ENCODE results near the gene PKP2. TPM values are rescaled to one million over a fixed set of nuclear protein-coding genes. Genes with fewer than 3 reads are reported as not detected.

The PKP2 gene
- total RNA-seq, 2 experiments from 2014 or later, result 0.21 to 0.36 TPM

GRCh38 chr12:32843528-32844095 lies 53.0 kb downstream of the PKP2 start:
- Mint-ChIP-seq H3K4me3 (no peak overlapping the region), H3K4me1 (ENCODE audit: low read depth) (no peaks in the 10 kb centered on the region), H3K27me3 (no peaks in the 10 kb centered on the region), H3K27ac (no peak overlapping the region), H3K9me3 (no peaks in the 10 kb centered on the region), H3K36me3 (no peaks in the 10 kb centered on the region)
- intact Hi-C loops (cut with micrococcal nuclease), result no loop called here
- CTCF ChIA-PET, result no interaction called here
- no peak for DNase-seq
- POLR2A ChIA-PET, result no interaction called here

- ChIA-PET CTCF (no interaction called here), POLR2A (no interaction called here)
- Mint-ChIP-seq H3K36me3 (no peaks in the 10 kb centered on the region), H3K4me1 (ENCODE audit: low read depth) (no peaks in the 10 kb centered on the region), H3K27ac (no peak overlapping the region), H3K9me3 (no peaks in the 10 kb centered on the region), H3K27me3 (no peaks in the 10 kb centered on the region), H3K4me3 (no peak overlapping the region)
- DNase-seq, result no peak
- intact Hi-C loops (cut with micrococcal nuclease), result no loop called here
Observed at GRCh38 chr12:32841061-32841460, 55.5 kb downstream of the PKP2 start.

- Mint-ChIP-seq H3K27me3 (no peaks in the 10 kb centered on the region), H3K9me3 (no peaks in the 10 kb centered on the region), H3K4me3 (no peak overlapping the region), H3K4me1 (ENCODE audit: low read depth) (no peaks in the 10 kb centered on the region), H3K36me3 (no peaks in the 10 kb centered on the region), H3K27ac (no peak overlapping the region)
- intact Hi-C loops (cut with micrococcal nuclease), result no loop called here
- DNase-seq, result no peak
- ChIA-PET POLR2A (no interaction called here), CTCF (no interaction called here)
Observed at GRCh38 chr12:32839828-32840227, 56.7 kb downstream of the PKP2 start.

GRCh38 chr12:32837974-32838373 lies 58.6 kb downstream of the PKP2 start:
- CTCF ChIA-PET, result no interaction called here
- no peak overlapping the region for H3K27ac Mint-ChIP-seq
- H3K4me1 Mint-ChIP-seq (ENCODE audit: low read depth), result no peaks in the 10 kb centered on the region
- no peaks in the 10 kb centered on the region for H3K27me3 Mint-ChIP-seq
- H3K36me3 Mint-ChIP-seq, result no peaks in the 10 kb centered on the region
- intact Hi-C loops (cut with micrococcal nuclease), result no loop called here
- no peak for DNase-seq
- no peak overlapping the region for H3K4me3 Mint-ChIP-seq
- POLR2A ChIA-PET, result no interaction called here
- H3K9me3 Mint-ChIP-seq, result no peaks in the 10 kb centered on the region

GRCh38 chr12:32836710-32837109 lies 59.9 kb downstream of the PKP2 start:
- Mint-ChIP-seq H3K27ac (no peak overlapping the region), H3K27me3 (no peaks in the 10 kb centered on the region), H3K9me3 (no peaks in the 10 kb centered on the region), H3K4me1 (ENCODE audit: low read depth) (no peaks in the 10 kb centered on the region), H3K4me3 (no peak overlapping the region), H3K36me3 (no peaks in the 10 kb centered on the region)
- ChIA-PET POLR2A (no interaction called here), CTCF (interaction anchor here (0.6 to 1.0 kb wide), 2 partner anchors 21 to 81 kb away, joined by 3 to 4 read pairs; partner anchors contain the start of gene YARS2)
- intact Hi-C loops (cut with micrococcal nuclease), result no loop called here
- DNase-seq, result no peak

- no peaks in the 10 kb centered on the region for H3K9me3 Mint-ChIP-seq
- no peak overlapping the region for H3K27ac Mint-ChIP-seq
- intact Hi-C loops (cut with micrococcal nuclease), result no loop called here
- H3K4me1 Mint-ChIP-seq (ENCODE audit: low read depth), result no peaks in the 10 kb centered on the region
- ChIA-PET POLR2A (no interaction called here), CTCF (no interaction called here)
- DNase-seq, result no peak
- no peaks in the 10 kb centered on the region for H3K27me3 Mint-ChIP-seq
- H3K36me3 Mint-ChIP-seq, result no peaks in the 10 kb centered on the region
- H3K4me3 Mint-ChIP-seq, result no peak overlapping the region
Observed at GRCh38 chr12:32834122-32834521, 62.5 kb downstream of the PKP2 start.

- CTCF ChIA-PET, result no interaction called here
- H3K36me3 Mint-ChIP-seq, result no peaks in the 10 kb centered on the region
- POLR2A ChIA-PET, result no interaction called here
- no peak overlapping the region for H3K27ac Mint-ChIP-seq
- H3K9me3 Mint-ChIP-seq, result no peaks in the 10 kb centered on the region
- H3K4me3 Mint-ChIP-seq, result no peak overlapping the region
- no peaks in the 10 kb centered on the region for H3K4me1 Mint-ChIP-seq (ENCODE audit: low read depth)
- H3K27me3 Mint-ChIP-seq, result peaks cover 2% of the 10 kb centered on the region
- no peak for DNase-seq
- intact Hi-C loops (cut with micrococcal nuclease), result no loop called here
Observed at GRCh38 chr12:32828552-32828951, 68.0 kb downstream of the PKP2 start.

- intact Hi-C loops (cut with micrococcal nuclease), result no loop called here
- H3K27me3 Mint-ChIP-seq, result peaks cover 2% of the 10 kb centered on the region
- ChIA-PET POLR2A (no interaction called here), CTCF (no interaction called here)
- no peak overlapping the region for H3K4me3 Mint-ChIP-seq
- no peaks in the 10 kb centered on the region for H3K9me3 Mint-ChIP-seq
- no peaks in the 10 kb centered on the region for H3K4me1 Mint-ChIP-seq (ENCODE audit: low read depth)
- H3K36me3 Mint-ChIP-seq, result no peaks in the 10 kb centered on the region
- H3K27ac Mint-ChIP-seq, result no peak overlapping the region
- no peak for DNase-seq
Observed at GRCh38 chr12:32828120-32828519, 68.5 kb downstream of the PKP2 start.

GRCh38 chr12:32826807-32827412 lies 69.7 kb downstream of the PKP2 start:
- Mint-ChIP-seq H3K4me1 (ENCODE audit: low read depth) (no peaks in the 10 kb centered on the region), H3K36me3 (no peaks in the 10 kb centered on the region), H3K4me3 (no peak overlapping the region), H3K27me3 (peaks cover 2% of the 10 kb centered on the region), H3K9me3 (no peaks in the 10 kb centered on the region), H3K27ac (no peak overlapping the region)
- CTCF ChIA-PET, result no interaction called here
- POLR2A ChIA-PET, result no interaction called here
- DNase-seq, result no peak
- intact Hi-C loops (cut with micrococcal nuclease), result no loop called here

- DNase-seq, result no peak
- Mint-ChIP-seq H3K27ac (no peak overlapping the region), H3K4me3 (no peak overlapping the region), H3K4me1 (ENCODE audit: low read depth) (no peaks in the 10 kb centered on the region), H3K27me3 (peaks cover 2% of the 10 kb centered on the region), H3K36me3 (no peaks in the 10 kb centered on the region), H3K9me3 (no peaks in the 10 kb centered on the region)
- ChIA-PET POLR2A (no interaction called here), CTCF (no interaction called here)
- intact Hi-C loops (cut with micrococcal nuclease), result no loop called here
Observed at GRCh38 chr12:32824596-32824995, 72.0 kb downstream of the PKP2 start.

- intact Hi-C loops (cut with micrococcal nuclease), result no loop called here
- H3K4me3 Mint-ChIP-seq, result no peak overlapping the region
- no peaks in the 10 kb centered on the region for H3K4me1 Mint-ChIP-seq (ENCODE audit: low read depth)
- H3K27me3 Mint-ChIP-seq, result peaks cover 4% of the 10 kb centered on the region
- no peaks in the 10 kb centered on the region for H3K36me3 Mint-ChIP-seq
- no peaks in the 10 kb centered on the region for H3K9me3 Mint-ChIP-seq
- POLR2A ChIA-PET, result no interaction called here
- CTCF ChIA-PET, result no interaction called here
- H3K27ac Mint-ChIP-seq, result no peak overlapping the region
- no peak for DNase-seq
Observed at GRCh38 chr12:32822344-32822743, 74.2 kb downstream of the PKP2 start.

- Mint-ChIP-seq H3K27ac (no peak overlapping the region), H3K4me1 (ENCODE audit: low read depth) (no peaks in the 10 kb centered on the region), H3K9me3 (no peaks in the 10 kb centered on the region), H3K4me3 (no peak overlapping the region), H3K36me3 (no peaks in the 10 kb centered on the region), H3K27me3 (peaks cover 4% of the 10 kb centered on the region)
- intact Hi-C loops (cut with micrococcal nuclease), result no loop called here
- POLR2A ChIA-PET, result no interaction called here
- no peak for DNase-seq
- CTCF ChIA-PET, result no interaction called here
Observed at GRCh38 chr12:32821710-32822109, 74.9 kb downstream of the PKP2 start.

GRCh38 chr12:32821293-32821692 lies 75.3 kb downstream of the PKP2 start:
- H3K4me1 Mint-ChIP-seq (ENCODE audit: low read depth), result no peaks in the 10 kb centered on the region
- DNase-seq, result no peak
- POLR2A ChIA-PET, result no interaction called here
- peaks cover 4% of the 10 kb centered on the region for H3K27me3 Mint-ChIP-seq
- no peaks in the 10 kb centered on the region for H3K36me3 Mint-ChIP-seq
- CTCF ChIA-PET, result no interaction called here
- no peak overlapping the region for H3K4me3 Mint-ChIP-seq
- no peak overlapping the region for H3K27ac Mint-ChIP-seq
- intact Hi-C loops (cut with micrococcal nuclease), result no loop called here
- no peaks in the 10 kb centered on the region for H3K9me3 Mint-ChIP-seq

All from activated CD4-positive, alpha-beta memory T cell treated with anti-CD3 and anti-CD28 coated beads for 36 hours (primary cell).